ENCODE measurements around the gene GNG12. TPM values are rescaled to one million over a fixed set of nuclear protein-coding genes. Genes with fewer than 3 reads are reported as not detected.

Gene GNG12
- total RNA-seq, 1 experiment from 2014 or later = 102 TPM

GRCh38 chr1:67821263-67821662, 12.0 kb downstream of the GNG12 start:
- Histone ChIP-seq H3K27ac (no peak overlapping the region), H3K4me3 (no peak overlapping the region), H3K27me3 (ENCODE audit: insufficient read depth, low read depth) (no peaks in the 10 kb centered on the region), H3K9me2 (ENCODE audit: insufficient read depth) (no peaks in the 10 kb centered on the region), H3K4me2 (no peak overlapping the region), H3K9me3 (ENCODE audit: insufficient read depth, low read depth) (no peaks in the 10 kb centered on the region), H3K4me1 (replicated peaks; ENCODE audit: insufficient read depth) (peaks cover 28% of the 10 kb centered on the region), H3K36me3 (ENCODE audit: low read depth) (no peaks in the 10 kb centered on the region), H2AFZ (no peak overlapping the region), H3K79me2 (ENCODE audit: low read depth) (peaks cover 50% of the 10 kb centered on the region), H3F3A (ENCODE audit: insufficient read depth, low read depth) (no peaks in the 10 kb centered on the region; the same call in 1 of the 2 replicates), H4K20me1 (ENCODE audit: insufficient read depth) (no peaks in the 10 kb centered on the region)
- intact Hi-C loops (cut with micrococcal nuclease; ENCODE audit: unreplicated experiment) = no loop called here
- POLR2A ChIA-PET (ENCODE audit: unreplicated experiment) = interaction anchor here (0.7 kb wide), 1 partner anchor 26 kb away, joined by 14 read pairs; no protein-coding TSS in a partner anchor
- CTCF ChIA-PET = no interaction called here
- no peak for DNase-seq
- no TSS peak for BruUV-seq (replicated peaks)
- TF ChIP-seq, protein P1, sequence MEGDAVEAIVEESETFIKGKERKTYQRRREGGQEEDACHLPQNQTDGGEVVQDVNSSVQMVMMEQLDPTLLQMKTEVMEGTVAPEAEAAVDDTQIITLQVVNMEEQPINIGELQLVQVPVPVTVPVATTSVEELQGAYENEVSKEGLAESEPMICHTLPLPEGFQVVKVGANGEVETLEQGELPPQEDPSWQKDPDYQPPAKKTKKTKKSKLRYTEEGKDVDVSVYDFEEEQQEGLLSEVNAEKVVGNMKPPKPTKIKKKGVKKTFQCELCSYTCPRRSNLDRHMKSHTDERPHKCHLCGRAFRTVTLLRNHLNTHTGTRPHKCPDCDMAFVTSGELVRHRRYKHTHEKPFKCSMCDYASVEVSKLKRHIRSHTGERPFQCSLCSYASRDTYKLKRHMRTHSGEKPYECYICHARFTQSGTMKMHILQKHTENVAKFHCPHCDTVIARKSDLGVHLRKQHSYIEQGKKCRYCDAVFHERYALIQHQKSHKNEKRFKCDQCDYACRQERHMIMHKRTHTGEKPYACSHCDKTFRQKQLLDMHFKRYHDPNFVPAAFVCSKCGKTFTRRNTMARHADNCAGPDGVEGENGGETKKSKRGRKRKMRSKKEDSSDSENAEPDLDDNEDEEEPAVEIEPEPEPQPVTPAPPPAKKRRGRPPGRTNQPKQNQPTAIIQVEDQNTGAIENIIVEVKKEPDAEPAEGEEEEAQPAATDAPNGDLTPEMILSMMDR (conservative IDR thresholded peaks at IDR 0.05) = no peak
- TF ChIP-seq EZH2 (IDR thresholded peaks at IDR 0.05; ENCODE audit: low read depth) = no peak

DNA sequence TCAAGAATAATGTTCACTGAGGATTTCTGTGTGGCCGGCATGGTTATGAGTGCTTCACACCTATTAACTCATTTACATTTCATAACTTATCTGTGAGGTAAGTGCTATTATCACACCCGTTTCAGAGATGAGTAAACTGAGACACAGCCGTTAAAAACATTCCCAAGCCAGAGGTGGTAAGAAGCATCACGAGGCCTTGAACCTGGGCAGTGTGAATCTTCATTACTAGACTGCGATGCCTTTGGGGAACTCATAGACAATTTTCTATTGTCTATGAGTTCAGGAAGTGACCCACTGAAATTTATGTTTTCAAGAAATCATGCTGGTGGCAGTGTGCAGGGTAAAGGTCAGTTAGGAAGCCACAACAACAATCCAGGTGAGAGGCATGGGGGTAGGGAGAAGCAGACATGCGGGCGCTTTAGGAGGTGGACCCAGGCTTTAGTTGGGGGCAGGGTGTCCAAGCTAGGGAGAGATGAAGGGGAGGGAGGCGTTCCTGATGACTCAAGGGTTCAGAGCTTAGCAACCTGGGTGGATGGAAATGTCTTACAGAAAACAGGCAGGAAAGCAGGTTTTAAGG, 14.5 kb downstream of the GNG12 start:
- H3K9me2 ChIP-seq (ENCODE audit: insufficient read depth) = no peaks in the 10 kb centered on the region
- no peaks in the 10 kb centered on the region for H3K9me3 ChIP-seq (ENCODE audit: insufficient read depth, low read depth)
- H3K79me2 ChIP-seq (ENCODE audit: low read depth) = peaks cover 39% of the 10 kb centered on the region
- peak; percentile 68 to 76 for DNase-seq
- H3K4me1 ChIP-seq (replicated peaks; ENCODE audit: insufficient read depth) = peaks cover 28% of the 10 kb centered on the region
- BruUV-seq (replicated peaks) = no TSS peak
- CTCF ChIA-PET = interaction anchor here (1.0 to 1.5 kb wide), 2 partner anchors 12 to 53 kb away, joined by 3 to 9 read pairs; no protein-coding TSS in a partner anchor
- H3K4me2 ChIP-seq = peak overlapping the region; percentile 8
- H3K27me3 ChIP-seq (ENCODE audit: insufficient read depth, low read depth) = no peaks in the 10 kb centered on the region
- no peak overlapping the region for H3K4me3 ChIP-seq
- POLR2A ChIA-PET (ENCODE audit: unreplicated experiment) = no interaction called here
- no peak overlapping the region for H2AFZ ChIP-seq
- H3K27ac ChIP-seq = no peak overlapping the region
- H3K36me3 ChIP-seq (ENCODE audit: low read depth) = no peaks in the 10 kb centered on the region
- H4K20me1 ChIP-seq (ENCODE audit: insufficient read depth) = no peaks in the 10 kb centered on the region
- no peaks in the 10 kb centered on the region; the same call in 1 of the 2 replicates for H3F3A ChIP-seq (ENCODE audit: insufficient read depth, low read depth)
- intact Hi-C loops (cut with micrococcal nuclease; ENCODE audit: unreplicated experiment) = loop anchor here (2.0 kb wide), 1 partner anchor 14 kb away; the partner anchor contains the start of gene GNG12
- TF ChIP-seq, protein P1 (conservative IDR thresholded peaks at IDR 0.05) = no peak
- TF ChIP-seq EZH2 (IDR thresholded peaks at IDR 0.05; ENCODE audit: low read depth) = no peak

DNA sequence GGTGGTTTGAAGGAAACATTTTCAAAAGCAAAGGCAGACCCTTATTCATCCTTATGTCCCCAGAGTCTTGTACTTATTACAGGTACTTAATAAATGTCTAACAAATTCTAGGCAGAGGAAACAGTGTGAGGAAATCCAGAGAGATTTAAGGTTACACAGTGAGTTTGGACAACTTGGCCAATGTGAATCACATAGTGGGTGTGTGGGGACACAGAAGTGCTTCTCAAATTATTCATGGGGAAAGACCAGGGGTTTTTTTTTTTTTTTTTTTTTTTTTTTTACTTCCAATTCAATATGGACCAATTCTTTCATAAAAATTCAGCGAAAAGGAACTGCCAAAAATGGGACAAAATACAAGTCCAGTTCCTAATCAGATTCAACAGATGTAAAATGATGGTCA, 15.1 kb downstream of the GNG12 start:
- CTCF ChIA-PET = interaction anchor here (1.5 kb wide), 1 partner anchor 13 kb away, joined by 3 read pairs; no protein-coding TSS in a partner anchor
- no peaks in the 10 kb centered on the region; the same call in 1 of the 2 replicates for H3F3A ChIP-seq (ENCODE audit: insufficient read depth, low read depth)
- POLR2A ChIA-PET (ENCODE audit: unreplicated experiment) = no interaction called here
- H3K36me3 ChIP-seq (ENCODE audit: low read depth) = no peaks in the 10 kb centered on the region
- no peak overlapping the region for H3K4me3 ChIP-seq
- H3K9me2 ChIP-seq (ENCODE audit: insufficient read depth) = no peaks in the 10 kb centered on the region
- no peak for DNase-seq
- no peaks in the 10 kb centered on the region for H4K20me1 ChIP-seq (ENCODE audit: insufficient read depth)
- peaks cover 35% of the 10 kb centered on the region for H3K79me2 ChIP-seq (ENCODE audit: low read depth)
- no TSS peak for BruUV-seq (replicated peaks)
- H2AFZ ChIP-seq = no peak overlapping the region
- intact Hi-C loops (cut with micrococcal nuclease; ENCODE audit: unreplicated experiment) = loop anchor here (2.0 kb wide), 1 partner anchor 15 kb away; the partner anchor contains the start of gene GNG12
- no peak overlapping the region for H3K4me2 ChIP-seq
- H3K27me3 ChIP-seq (ENCODE audit: insufficient read depth, low read depth) = no peaks in the 10 kb centered on the region
- TF ChIP-seq, protein P1 (conservative IDR thresholded peaks at IDR 0.05) = no peak
- no peak for TF ChIP-seq EZH2 (IDR thresholded peaks at IDR 0.05; ENCODE audit: low read depth)
- H3K27ac ChIP-seq = no peak overlapping the region
- peaks cover 28% of the 10 kb centered on the region for H3K4me1 ChIP-seq (replicated peaks; ENCODE audit: insufficient read depth)
- no peaks in the 10 kb centered on the region for H3K9me3 ChIP-seq (ENCODE audit: insufficient read depth, low read depth)

Measured in PC-9 (cell line).